K562 (cell line): Measurements from ENCODE around the gene PIGX. TPM values are rescaled to one million over a fixed set of nuclear protein-coding genes. Genes with fewer than 3 reads are reported as not detected.

Experiments
- ATAC-seq: fragments of 200-7000 bp; cut with Tn5 transposase; 3 replicates; pipeline ENCODE4 v1.9.1; 2020; ENCODE audit warnings: moderate library complexity
- BruUV-seq: library from RNA; stranded (reverse); fragments of 400-500 nt; replicated peaks from 2 replicates; lab custom pipeline; 2021; lab: Mats Ljungman, UMichigan
- CTCF ChIA-PET: fragments of 300-600 bp; formaldehyde crosslinking; extraction: SDS; loops from one replicate; lab custom pipeline; 2021; ENCODE audit warnings: low intra/inter-chr PET ratio; lab: Yijun Ruan, JAX
- POLR2A ChIA-PET: fragments of 300-600, 350-650 bp; sonication (Branson Sonifier 250); formaldehyde crosslinking; extraction: SDS; loops from one replicate; lab custom pipeline; 2021; ENCODE audit warnings: antibody characterized with exemption, inconsistent platforms; lab: Yijun Ruan, JAX
- DNase-seq, 4 experiments: peaks; one replicate each; pipeline versions ENCODE4 v3.0.0 to v3.0.0-alpha.2; 2011 to 2018; ENCODE audit warnings: low spot score in 3 of 4, mixed read lengths in 3 of 4; ENCODE audit errors: extremely low read depth in 1 of 4
- FAIRE-seq: peaks from 2 replicates; lab custom pipeline; 2011; peaks lifted over from hg19 to GRCh38; lab: Jason Lieb, UNC
- H2AFZ ChIP-seq: 2 replicates; pipeline ENCODE4 v1.6.0; 2011; ENCODE audit warnings: low read depth, low read length, control low read depth, inconsistent platforms
- H3K27ac ChIP-seq: fragments of 200-600 bp; 3 replicates; pipeline ENCODE4 v1.8.0; 2011; ENCODE audit warnings: low read depth, mild to moderate bottlenecking, control low read depth, inconsistent platforms, low read length, moderate library complexity, mixed read lengths; ENCODE audit errors: extremely low read depth
- H3K27me3 ChIP-seq, 2 experiments: fragments of 300-600 bp in 1 of 2; 2 replicates in 1 of 2; 3 replicates in 1 of 2; pipeline versions ENCODE4 v1.6.0 to v1.8.0; 2011; ENCODE audit warnings: inconsistent platforms in 2 of 2, low read length in 2 of 2, mild to moderate bottlenecking in 1 of 2, mixed read lengths in 1 of 2, moderate library complexity in 1 of 2; ENCODE audit not compliant: control insufficient read depth in 2 of 2, insufficient read depth in 2 of 2
- H3K36me3 ChIP-seq: fragments of 300-600 bp; 3 replicates; pipeline ENCODE4 v1.8.0; 2011; ENCODE audit warnings: mild to moderate bottlenecking, low read length, inconsistent platforms; ENCODE audit not compliant: control insufficient read depth, insufficient read depth
- H3K4me1 ChIP-seq, 2 experiments: fragments of 200-600 bp in 1 of 2; replicated peaks in 1 of 2; 2 replicates in 1 of 2; 3 replicates in 1 of 2; pipeline versions ENCODE4 v1.5.1 to v1.8.0; 2011; ENCODE audit warnings: inconsistent platforms in 2 of 2, low read length in 2 of 2, mild to moderate bottlenecking in 1 of 2, mixed read lengths in 1 of 2, moderate library complexity in 1 of 2; ENCODE audit not compliant: control insufficient read depth in 2 of 2, insufficient read depth in 2 of 2
- H3K4me2 ChIP-seq: 2 replicates; pipeline ENCODE4 v1.6.1; 2011; ENCODE audit warnings: low read length, control low read depth, inconsistent platforms, mixed read lengths; ENCODE audit not compliant: insufficient read depth
- H3K4me3 ChIP-seq: fragments of 200-600 bp; sonication (generic), shearing (Covaris generic); 2 replicates; pipeline ENCODE4 v1.5.1; 2016; ENCODE audit warnings: control low read depth, inconsistent platforms
- H3K79me2 ChIP-seq: fragments of 200-600 bp; 3 replicates; pipeline ENCODE4 v1.8.0; 2011; ENCODE audit warnings: low read length, inconsistent platforms; ENCODE audit not compliant: control insufficient read depth, insufficient read depth
- H3K9ac ChIP-seq, 2 experiments: 2 replicates each; pipeline versions ENCODE4 v1.6.0 to v1.6.1; 2011; ENCODE audit warnings: low read depth in 2 of 2, low read length in 2 of 2, control low read depth in 1 of 2, inconsistent platforms in 1 of 2, mild to moderate bottlenecking in 1 of 2, mixed read lengths in 1 of 2; ENCODE audit not compliant: insufficient read depth in 1 of 2
- H3K9me1 ChIP-seq: one replicate; pipeline ENCODE4 v1.6.0; 2011; ENCODE audit warnings: inconsistent platforms, mild to moderate bottlenecking, low read length, moderate library complexity; ENCODE audit not compliant: control insufficient read depth, insufficient read depth
- H3K9me3 ChIP-seq: replicated peaks from 2 replicates; pipeline ENCODE4 v1.5.1; 2011; ENCODE audit warnings: low read depth, low read length, inconsistent platforms; ENCODE audit not compliant: control insufficient read depth, insufficient read depth
- H4K20me1 ChIP-seq: replicated peaks from 2 replicates; pipeline ENCODE4 v1.6.1; 2011; ENCODE audit warnings: low read length, inconsistent platforms, mixed read lengths; ENCODE audit not compliant: control insufficient read depth, insufficient read depth
- NCOA1 ChIP-seq: fragments of 450-650 bp; IDR thresholded peaks from 2 replicates; pipeline ENCODE4 v1.6.1; 2016; ENCODE audit warnings: low read depth
- NFE2 ChIP-seq: IDR thresholded peaks from 2 replicates; pipeline ENCODE4 v1.6.1; 2014; ENCODE audit warnings: antibody characterized with exemption, low read depth
- NFYB ChIP-seq: IDR thresholded peaks from 2 replicates; pipeline ENCODE4 v1.6.1; 2011; ENCODE audit warnings: mild to moderate bottlenecking, moderate library complexity; ENCODE audit not compliant: insufficient read length; ENCODE audit errors: extremely low read depth
- POLR3A ChIP-seq: IDR thresholded peaks from 2 replicates; pipeline ENCODE4 v1.6.1; 2011; ENCODE audit warnings: borderline replicate concordance, mild to moderate bottlenecking, moderate library complexity; ENCODE audit not compliant: insufficient read length, insufficient read depth; ENCODE audit errors: extremely low read depth
- SMAD4 ChIP-seq: fragments of 250-450 bp; sonication (Bioruptor Pico); conservative IDR thresholded peaks from 2 replicates; pipeline ENCODE4 v1.8.0; 2021; ENCODE audit warnings: inconsistent platforms, mild to moderate bottlenecking, moderate library complexity
- TAL1 ChIP-seq: fragments of 450-650 bp; IDR thresholded peaks from 2 replicates; pipeline ENCODE4 v1.6.1; 2016; ENCODE audit warnings: mild to moderate bottlenecking
- TCFL5 ChIP-seq: fragments of 250-450 bp; sonication (Bioruptor Pico); conservative IDR thresholded peaks from 2 replicates; pipeline ENCODE4 v1.6.1; 2021; ENCODE audit warnings: mild to moderate bottlenecking, moderate library complexity, matching md5 sums
- ZNF830 ChIP-seq: fragments of 250-450 bp; sonication (Bioruptor Pico); IDR thresholded peaks from 2 replicates; pipeline ENCODE4 v1.5.0; 2021; ENCODE audit warnings: mild to moderate bottlenecking
- WGBS: fragments of 100-300 bp; shearing (Covaris generic); methylation state at CpG from one replicate; pipeline ENCODE4 v1.1.6; 2016; ENCODE audit warnings: low coverage, mixed read lengths; ENCODE audit not compliant: insufficient coverage; ENCODE audit errors: missing lambda C conversion rate; 5-methylcytosine and 5-hydroxymethylcytosine counted together
- in situ Hi-C: fragments of 300-500 bp; cut with MboI; formaldehyde crosslinking; loops from 4 replicates; pipeline ENCODE4 v1.15.0; 2018; ENCODE audit warnings: inconsistent platforms, mixed read lengths
- intact Hi-C: fragments of 100-400 bp; cut with micrococcal nuclease; formaldehyde crosslinking; loops from 2 replicates; pipeline ENCODE4 v1.14.2; 2022
- polyA plus RNA-seq, 8 experiments: library from polyadenylated mRNA; depleted of rRNA in 4 of 8; stranded (reverse) in 5 of 8; unstranded in 3 of 8; fragments of >200 nt; fragmentation: Nextera tagmentation in 2 of 8; fragmentation: Illumina TruSeq in 1 of 8; extraction: Ambion mirVana in 2 of 8; extraction: Trizol in 1 of 8; gene quantifications; 2 replicates each; pipeline versions ENCODE4 v1.2.1 to v1.2.3, GENCODE V29; 2011 to 2014; ENCODE audit warnings: inconsistent platforms in 1 of 8, missing spikeins in 1 of 8
- total RNA-seq, 7 experiments: library from RNA; depleted of rRNA in 6 of 7; stranded (reverse); fragments of >200 nt in 6 of 7; fragmentation: Illumina TruSeq in 2 of 7; extraction: Trizol in 2 of 7; gene quantifications; 2 replicates each; pipeline versions ENCODE4 v1.2.1 to v1.2.3, GENCODE V29; 2011 to 2021; ENCODE audit warnings: low replicate concordance in 1 of 7
- TF ChIP-seq, protein P1 (sequence below): sonication (generic); formaldehyde crosslinking; IDR thresholded peaks from 2 replicates; pipeline ENCODE4 v1.8.0; 2022; ENCODE audit warnings: mild to moderate bottlenecking, missing genetic modification reagents

The PIGX gene
- total and polyA plus RNA-seq, 9 of the 15 experiments (the other 6 are each of a cell fraction or from before 2014, with no cell fraction given): 3.7 to 36.3 (median 26.9) TPM

DNA sequence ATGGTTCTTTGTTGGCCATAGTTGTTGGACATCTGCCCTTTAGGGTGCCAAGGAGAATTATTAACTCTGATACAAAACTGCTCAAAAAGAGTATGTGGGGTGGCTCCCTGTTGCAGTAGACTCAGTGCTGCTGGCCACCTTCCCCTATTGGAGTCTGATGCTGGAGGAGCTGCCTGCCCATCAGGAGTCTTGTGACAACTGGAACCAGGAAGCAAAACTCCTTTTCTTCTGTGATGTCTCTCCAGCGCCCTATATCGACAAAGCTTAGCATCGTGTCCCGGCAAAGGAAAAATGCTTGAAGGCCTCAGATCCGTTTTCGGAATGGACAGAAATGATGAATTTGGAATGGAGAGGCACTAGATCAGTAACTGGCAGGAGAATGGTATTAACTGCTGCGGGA, 51.0 kb downstream of the PIGX start:
- 86% methylated on average over 6 of the region's 7 CpGs for WGBS
- H3K4me2 ChIP-seq: no peak overlapping the region
- DNase-seq: no peak
- H3K4me1 ChIP-seq: no peaks in the 10 kb centered on the region; a peak in 1 of 5 replicates
- ATAC-seq: no peak
- H3K79me2 ChIP-seq: peaks cover 71% of the 10 kb centered on the region
- H4K20me1 ChIP-seq: no peaks in the 10 kb centered on the region
- H3K27ac ChIP-seq: no peak overlapping the region
- H3K9me3 ChIP-seq: no peaks in the 10 kb centered on the region
- in situ Hi-C loops: no loop called here
- CTCF ChIA-PET: no interaction called here
- H3K27me3 ChIP-seq: no peaks in the 10 kb centered on the region
- BruUV-seq: no TSS peak
- TF ChIP-seq SMAD4 (CRISPR knock-in tag): no peak
- no peak for TF ChIP-seq TAL1
- no peak for TF ChIP-seq NFE2
- no peak for TF ChIP-seq ZNF830 (CRISPR knock-in tag)
- no peak for TF ChIP-seq POLR3A
- no peak for TF ChIP-seq NFYB
- no peak for TF ChIP-seq NCOA1
- TF ChIP-seq, protein P1, sequence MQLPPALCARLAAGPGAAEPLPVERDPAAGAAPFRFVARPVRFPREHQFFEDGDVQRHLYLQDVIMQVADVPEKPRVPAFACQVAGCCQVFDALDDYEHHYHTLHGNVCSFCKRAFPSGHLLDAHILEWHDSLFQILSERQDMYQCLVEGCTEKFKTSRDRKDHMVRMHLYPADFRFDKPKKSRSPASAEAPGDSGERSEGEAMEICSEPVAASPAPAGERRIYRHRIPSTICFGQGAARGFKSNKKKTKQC (CRISPR knock-in tag): no peak
- no peak for TF ChIP-seq TCFL5 (CRISPR knock-in tag)
- TF ChIP-seq, all 486 proteins: peak for 0
- peaks cover 18% of the 10 kb centered on the region for H3K36me3 ChIP-seq
- H3K9ac ChIP-seq: no peak overlapping the region
- H3K4me3 ChIP-seq: no peak overlapping the region
- no peak for FAIRE-seq
- H3K9me1 ChIP-seq: no peaks in the 10 kb centered on the region
- POLR2A ChIA-PET: interaction anchor here (0.9 kb wide), 1 partner anchor 22 kb away, joined by 3 read pairs; no protein-coding TSS in a partner anchor
- H2AFZ ChIP-seq: no peak overlapping the region
- intact Hi-C loops: no loop called here
